Measurements from ENCODE around the gene AP3B1.

Gene AP3B1

GRCh38 chr5:78288246-78288645, 6.3 kb downstream of the AP3B1 start:
- no peak overlapping the region for H4K91ac ChIP-seq (ENCODE audit: low read depth, low read length)
- no peak overlapping the region for H3K9ac ChIP-seq (ENCODE audit: low read length)
- no peak overlapping the region for H3K14ac ChIP-seq (ENCODE audit: low read length)
- H3K18ac ChIP-seq (ENCODE audit: low read length), result no peak overlapping the region
- H4K8ac ChIP-seq (ENCODE audit: low read depth, low read length), result no peak overlapping the region
- no peak overlapping the region for H2AK5ac ChIP-seq (ENCODE audit: low read length)
- H2BK5ac ChIP-seq (ENCODE audit: low read depth, low read length, poor library complexity), result no peak overlapping the region
- H3K79me1 ChIP-seq (ENCODE audit: low read length), result no peaks in the 10 kb centered on the region
- no CpG with 5 or more reads among the region's 3 CpGs for WGBS (ENCODE audit: extremely low coverage, insufficient coverage, insufficient read length)
- H2BK120ac ChIP-seq (ENCODE audit: insufficient read depth, low read length, poor library complexity), result no peak overlapping the region
- H3K4me3 ChIP-seq (ENCODE audit: low read depth, low read length), result no peak overlapping the region
- no peak for DNase-seq
- H3K36me3 ChIP-seq (ENCODE audit: control insufficient read depth in 1 of 2, insufficient read depth in 2 of 2, low read length in 2 of 2), result no peaks in the 10 kb centered on the region
- H2BK12ac ChIP-seq (ENCODE audit: low read length), result no peak overlapping the region
- peaks cover 2% of the 10 kb centered on the region for H3K79me2 ChIP-seq (ENCODE audit: control insufficient read depth, insufficient read depth, low read length, poor library complexity)
- H3K27me3 ChIP-seq (ENCODE audit: insufficient read depth, low read length), result no peaks in the 10 kb centered on the region
- H3K4ac ChIP-seq (ENCODE audit: low read depth, low read length), result no peak overlapping the region
- no peaks in the 10 kb centered on the region for H3K9me3 ChIP-seq (ENCODE audit: insufficient read depth, low read depth, low read length)
- no peak overlapping the region for H4K12ac ChIP-seq (ENCODE audit: low read depth, low read length)
- H2AFZ ChIP-seq (ENCODE audit: insufficient read depth, low read length, poor library complexity), result no peak overlapping the region
- H3K23ac ChIP-seq (ENCODE audit: low read length), result no peak overlapping the region
- H3K27ac ChIP-seq (ENCODE audit: low read depth, low read length), result no peak overlapping the region
- H3K4me1 ChIP-seq (ENCODE audit: control insufficient read depth in 1 of 2, insufficient read depth in 2 of 2, low read length in 2 of 2), result no peaks in the 10 kb centered on the region
- H3K4me2 ChIP-seq (ENCODE audit: low read length), result no peak overlapping the region

- no peaks in the 10 kb centered on the region for H3K79me1 ChIP-seq (ENCODE audit: low read length)
- no peak overlapping the region for H3K4me2 ChIP-seq (ENCODE audit: low read length)
- H3K27me3 ChIP-seq (ENCODE audit: insufficient read depth, low read length), result no peaks in the 10 kb centered on the region
- H4K12ac ChIP-seq (ENCODE audit: low read depth, low read length), result no peak overlapping the region
- no peaks in the 10 kb centered on the region for H3K36me3 ChIP-seq (ENCODE audit: control insufficient read depth in 1 of 2, insufficient read depth in 2 of 2, low read length in 2 of 2)
- H2BK5ac ChIP-seq (ENCODE audit: low read depth, low read length, poor library complexity), result no peak overlapping the region
- H3K4ac ChIP-seq (ENCODE audit: low read depth, low read length), result no peak overlapping the region
- H3K9ac ChIP-seq (ENCODE audit: low read length), result no peak overlapping the region
- DNase-seq, result peak; percentile 66 to 85
- H3K23ac ChIP-seq (ENCODE audit: low read length), result no peak overlapping the region
- H2AFZ ChIP-seq (ENCODE audit: insufficient read depth, low read length, poor library complexity), result no peak overlapping the region
- H4K8ac ChIP-seq (ENCODE audit: low read depth, low read length), result no peak overlapping the region
- H3K14ac ChIP-seq (ENCODE audit: low read length), result no peak overlapping the region
- no peak overlapping the region for H2BK120ac ChIP-seq (ENCODE audit: insufficient read depth, low read length, poor library complexity)
- WGBS (ENCODE audit: extremely low coverage, insufficient coverage, insufficient read length), result no CpG with 5 or more reads among the region's 2 CpGs
- no peak overlapping the region for H3K27ac ChIP-seq (ENCODE audit: low read depth, low read length)
- no peak overlapping the region for H4K91ac ChIP-seq (ENCODE audit: low read depth, low read length)
- no peak overlapping the region for H2BK12ac ChIP-seq (ENCODE audit: low read length)
- H3K9me3 ChIP-seq (ENCODE audit: insufficient read depth, low read depth, low read length), result no peaks in the 10 kb centered on the region
- H3K18ac ChIP-seq (ENCODE audit: low read length), result no peak overlapping the region
- H3K79me2 ChIP-seq (ENCODE audit: control insufficient read depth, insufficient read depth, low read length, poor library complexity), result peaks cover 2% of the 10 kb centered on the region
- no peaks in the 10 kb centered on the region for H3K4me1 ChIP-seq (ENCODE audit: control insufficient read depth in 1 of 2, insufficient read depth in 2 of 2, low read length in 2 of 2)
- no peak overlapping the region for H2AK5ac ChIP-seq (ENCODE audit: low read length)
- H3K4me3 ChIP-seq (ENCODE audit: low read depth, low read length), result no peak overlapping the region
These were observed 6.7 kb downstream of the AP3B1 start for GRCh38 chr5:78287833-78288232.

- no peak for DNase-seq
- no peaks in the 10 kb centered on the region for H3K4me1 ChIP-seq (ENCODE audit: control insufficient read depth in 1 of 2, insufficient read depth in 2 of 2, low read length in 2 of 2)
- no peak overlapping the region for H3K14ac ChIP-seq (ENCODE audit: low read length)
- H3K27ac ChIP-seq (ENCODE audit: low read depth, low read length), result no peak overlapping the region
- H3K79me1 ChIP-seq (ENCODE audit: low read length), result no peaks in the 10 kb centered on the region
- no peak overlapping the region for H4K91ac ChIP-seq (ENCODE audit: low read depth, low read length)
- H4K12ac ChIP-seq (ENCODE audit: low read depth, low read length), result no peak overlapping the region
- H2BK5ac ChIP-seq (ENCODE audit: low read depth, low read length, poor library complexity), result no peak overlapping the region
- no peaks in the 10 kb centered on the region for H3K9me3 ChIP-seq (ENCODE audit: insufficient read depth, low read depth, low read length)
- no peaks in the 10 kb centered on the region for H3K27me3 ChIP-seq (ENCODE audit: insufficient read depth, low read length)
- no peak overlapping the region for H3K18ac ChIP-seq (ENCODE audit: low read length)
- no peak overlapping the region for H4K8ac ChIP-seq (ENCODE audit: low read depth, low read length)
- H3K9ac ChIP-seq (ENCODE audit: low read length), result no peak overlapping the region
- H2AFZ ChIP-seq (ENCODE audit: insufficient read depth, low read length, poor library complexity), result no peak overlapping the region
- no peak overlapping the region for H2BK12ac ChIP-seq (ENCODE audit: low read length)
- H3K4me2 ChIP-seq (ENCODE audit: low read length), result no peak overlapping the region
- H3K23ac ChIP-seq (ENCODE audit: low read length), result no peak overlapping the region
- H2AK5ac ChIP-seq (ENCODE audit: low read length), result no peak overlapping the region
- H3K4ac ChIP-seq (ENCODE audit: low read depth, low read length), result no peak overlapping the region
- no peak overlapping the region for H3K4me3 ChIP-seq (ENCODE audit: low read depth, low read length)
- peaks cover 2% of the 10 kb centered on the region for H3K79me2 ChIP-seq (ENCODE audit: control insufficient read depth, insufficient read depth, low read length, poor library complexity)
- no peak overlapping the region for H2BK120ac ChIP-seq (ENCODE audit: insufficient read depth, low read length, poor library complexity)
- no peaks in the 10 kb centered on the region for H3K36me3 ChIP-seq (ENCODE audit: control insufficient read depth in 1 of 2, insufficient read depth in 2 of 2, low read length in 2 of 2)
These were observed 7.3 kb downstream of the AP3B1 start for GRCh38 chr5:78287169-78287568.

GRCh38 chr5:78286290-78286689, 8.2 kb downstream of the AP3B1 start:
- Histone ChIP-seq H3K27me3 (ENCODE audit: insufficient read depth, low read length) (no peaks in the 10 kb centered on the region), H4K91ac (ENCODE audit: low read depth, low read length) (no peak overlapping the region), H4K8ac (ENCODE audit: low read depth, low read length) (no peak overlapping the region), H3K9me3 (ENCODE audit: insufficient read depth, low read depth, low read length) (no peaks in the 10 kb centered on the region), H2AK5ac (ENCODE audit: low read length) (no peak overlapping the region), H3K23ac (ENCODE audit: low read length) (no peak overlapping the region), H3K14ac (ENCODE audit: low read length) (no peak overlapping the region), H3K27ac (ENCODE audit: low read depth, low read length) (no peak overlapping the region), H2BK120ac (ENCODE audit: insufficient read depth, low read length, poor library complexity) (no peak overlapping the region), H3K4me1 (ENCODE audit: control insufficient read depth in 1 of 2, insufficient read depth in 2 of 2, low read length in 2 of 2) (no peaks in the 10 kb centered on the region), H2BK12ac (ENCODE audit: low read length) (no peak overlapping the region), H3K18ac (ENCODE audit: low read length) (no peak overlapping the region), H4K12ac (ENCODE audit: low read depth, low read length) (no peak overlapping the region), H3K9ac (ENCODE audit: low read length) (no peak overlapping the region), H2BK5ac (ENCODE audit: low read depth, low read length, poor library complexity) (no peak overlapping the region), H2AFZ (ENCODE audit: insufficient read depth, low read length, poor library complexity) (no peak overlapping the region), H3K79me1 (ENCODE audit: low read length) (no peaks in the 10 kb centered on the region), H3K4me2 (ENCODE audit: low read length) (no peak overlapping the region), H3K4ac (ENCODE audit: low read depth, low read length) (no peak overlapping the region), H3K36me3 (ENCODE audit: control insufficient read depth in 1 of 2, insufficient read depth in 2 of 2, low read length in 2 of 2) (no peaks in the 10 kb centered on the region), H3K4me3 (ENCODE audit: low read depth, low read length) (no peak overlapping the region), H3K79me2 (ENCODE audit: control insufficient read depth, insufficient read depth, low read length, poor library complexity) (peaks cover 4% of the 10 kb centered on the region)
- no CpG with 5 or more reads among the region's 1 CpG for WGBS (ENCODE audit: extremely low coverage, insufficient coverage, insufficient read length)
- no peak for DNase-seq
